AG04450 (cell line): Measurements from ENCODE around the gene FBXO9. TPM values are rescaled to one million over a fixed set of nuclear protein-coding genes. Genes with fewer than 3 reads are reported as not detected.

Experiments
- CTCF ChIA-PET: fragments of 300-600, 350-600 bp; formaldehyde crosslinking; extraction: SDS; loops from one replicate; lab custom pipeline; 2022; ENCODE audit warnings: antibody characterized with exemption, inconsistent platforms; lab: Charles Lee
- POLR2A ChIA-PET: fragments of 350-600 bp; formaldehyde crosslinking; extraction: SDS; loops from one replicate; lab custom pipeline; 2021; ENCODE audit warnings: antibody characterized with exemption, inconsistent platforms; lab: Yijun Ruan, JAX
- DNase-seq: peaks from one replicate; pipeline ENCODE4 v3.0.0-alpha.2; 2011; ENCODE audit warnings: low read depth, low spot score
- H3K27ac ChIP-seq: one replicate; pipeline ENCODE4 v1.5.1; 2012; ENCODE audit warnings: low read depth, low read length, control low read depth
- H3K27me3 ChIP-seq: one replicate; pipeline ENCODE4 v1.6.0; 2012; ENCODE audit warnings: low read length; ENCODE audit not compliant: control insufficient read depth, insufficient read depth
- H3K4me3 ChIP-seq: 2 replicates; pipeline ENCODE4 v1.5.1; 2011; ENCODE audit warnings: mild to moderate bottlenecking, low read depth, low read length, control low read depth
- H3K9me3 ChIP-seq: 2 replicates; pipeline ENCODE4 v1.5.1; 2012; ENCODE audit warnings: low read length; ENCODE audit not compliant: control insufficient read depth, insufficient read depth
- CTCF ChIP-seq: IDR thresholded peaks from 2 replicates; pipeline ENCODE4 v1.5.1; 2011; ENCODE audit warnings: low read depth, low read length, control low read depth, inconsistent platforms
- polyA plus RNA-seq: library from polyadenylated mRNA; depleted of rRNA; stranded (reverse); fragments of >200 nt; gene quantifications from 2 replicates; pipeline ENCODE4 v1.2.3, GENCODE V29; 2011

FBXO9 gene
- polyA plus RNA-seq, 1 experiment, result 90.2 TPM

- H3K27me3 ChIP-seq, result peaks cover 11% of the 10 kb centered on the region
- POLR2A ChIA-PET, result no interaction called here
- no peak overlapping the region for H3K4me3 ChIP-seq
- no peak for DNase-seq
- TF ChIP-seq CTCF, result no peak
- CTCF ChIA-PET, result no interaction called here
- no peak overlapping the region for H3K27ac ChIP-seq
- no peaks in the 10 kb centered on the region for H3K9me3 ChIP-seq
Measured at GRCh38 chr6:53119349-53119748, 54.1 kb downstream of the FBXO9 start.

- ChIA-PET CTCF (no interaction called here), POLR2A (no interaction called here)
- Histone ChIP-seq H3K27me3 (peaks cover 11% of the 10 kb centered on the region), H3K4me3 (no peak overlapping the region), H3K9me3 (no peaks in the 10 kb centered on the region), H3K27ac (no peak overlapping the region)
- TF ChIP-seq CTCF, result no peak
- DNase-seq, result peak; percentile 20
Measured at GRCh38 chr6:53119772-53120409, 54.7 kb downstream of the FBXO9 start.

- Histone ChIP-seq H3K27ac (no peak overlapping the region), H3K4me3 (no peak overlapping the region), H3K27me3 (peaks cover 9% of the 10 kb centered on the region), H3K9me3 (no peaks in the 10 kb centered on the region)
- ChIA-PET CTCF (no interaction called here), POLR2A (no interaction called here)
- no peak for TF ChIP-seq CTCF
- DNase-seq, result no peak
Measured at GRCh38 chr6:53124131-53124800, 59.1 kb downstream of the FBXO9 start.

GRCh38 chr6:53125276-53125675 is 60.1 kb downstream of the FBXO9 start:
- DNase-seq, result no peak
- Histone ChIP-seq H3K4me3 (no peak overlapping the region), H3K9me3 (no peaks in the 10 kb centered on the region), H3K27me3 (peaks cover 8% of the 10 kb centered on the region), H3K27ac (no peak overlapping the region)
- no peak for TF ChIP-seq CTCF
- POLR2A ChIA-PET, result no interaction called here
- CTCF ChIA-PET, result no interaction called here

GRCh38 chr6:53128842-53129241 is 63.6 kb downstream of the FBXO9 start:
- no peak overlapping the region for H3K27ac ChIP-seq
- CTCF ChIA-PET, result interaction anchor here (0.5 kb wide), 1 partner anchor 721 kb away, joined by 3 read pairs; no protein-coding TSS in a partner anchor
- no peaks in the 10 kb centered on the region for H3K9me3 ChIP-seq
- no peak overlapping the region for H3K4me3 ChIP-seq
- TF ChIP-seq CTCF, result no peak
- H3K27me3 ChIP-seq, result peaks cover 14% of the 10 kb centered on the region
- POLR2A ChIA-PET, result no interaction called here
- DNase-seq, result no peak
